CD14-positive monocyte (primary cell): ENCODE data around the gene PPP1R10. TPM values are rescaled to one million over a fixed set of nuclear protein-coding genes. Genes with fewer than 3 reads are reported as not detected.
A peak's percentile ranks its signal among the peaks of the same experiment; 100 is the strongest.

Experiments
- DNase-seq, 3 donors: peaks; one replicate each; pipeline ENCODE4 v3.0.0-alpha.2; 2011 to 2022
- H2AFZ ChIP-seq: 2 replicates; pipeline ENCODE4 v1.6.0; 2012; ENCODE audit warnings: mild to moderate bottlenecking, low read depth, low read length, inconsistent platforms; ENCODE audit not compliant: insufficient read depth, poor library complexity, severe bottlenecking
- H3K27ac ChIP-seq, 2 donors: 1 replicate in 1 of 2; 2 replicates in 1 of 2; pipeline ENCODE4 v1.5.1; 2012 to 2013; ENCODE audit warnings: low read length in 2 of 2, control low read depth in 1 of 2, inconsistent platforms in 1 of 2, low read depth in 1 of 2, mild to moderate bottlenecking in 1 of 2
- H3K27me3 ChIP-seq, 2 donors: one replicate each; pipeline versions ENCODE4 v1.6.0 to v1.6.1; 2011 to 2013; ENCODE audit warnings: low read length in 2 of 2; ENCODE audit not compliant: control insufficient read depth in 2 of 2, insufficient read depth in 2 of 2
- H3K36me3 ChIP-seq, 2 donors: replicated peaks in 1 of 2; 1 replicate in 1 of 2; 2 replicates in 1 of 2; pipeline versions ENCODE4 v1.5.1 to v1.6.1; 2012 to 2013; ENCODE audit warnings: low read length in 2 of 2, control low read depth in 1 of 2, inconsistent platforms in 1 of 2, mild to moderate bottlenecking in 1 of 2; ENCODE audit not compliant: insufficient read depth in 2 of 2, control insufficient read depth in 1 of 2
- H3K4me1 ChIP-seq, 2 donors: 1 replicate in 1 of 2; 2 replicates in 1 of 2; pipeline versions ENCODE4 v1.5.1 to v1.6.1; 2012 to 2013; ENCODE audit warnings: low read length in 2 of 2, control low read depth in 1 of 2, inconsistent platforms in 1 of 2, mild to moderate bottlenecking in 1 of 2, moderate library complexity in 1 of 2; ENCODE audit not compliant: insufficient read depth in 2 of 2, control insufficient read depth in 1 of 2
- H3K4me2 ChIP-seq: replicated peaks from 2 replicates; pipeline ENCODE3; 2012; ENCODE audit warnings: low read length, moderate library complexity, mild to moderate bottlenecking; ENCODE audit not compliant: poor library complexity, severe bottlenecking; ENCODE audit errors: extremely low read depth
- H3K4me3 ChIP-seq, 3 experiments: fragments of 200-600 bp in 1 of 3; sonication (generic) in 1 of 3; replicated peaks in 1 of 3; 1 replicate in 2 of 3; 2 replicates in 1 of 3; pipeline ENCODE4 v1.5.1; 2011 to 2013; ENCODE audit warnings: low read length in 3 of 3, mild to moderate bottlenecking in 3 of 3, control low read depth in 2 of 3, low read depth in 2 of 3, inconsistent platforms in 1 of 3, moderate library complexity in 1 of 3
- H3K79me2 ChIP-seq: 2 replicates; pipeline ENCODE4 v1.6.0; 2012; ENCODE audit warnings: mild to moderate bottlenecking, control low read depth, inconsistent platforms, low read length, moderate library complexity; ENCODE audit not compliant: insufficient read depth
- H3K9ac ChIP-seq: 2 replicates; pipeline ENCODE4 v1.6.0; 2017; ENCODE audit warnings: low read length, mild to moderate bottlenecking; ENCODE audit not compliant: insufficient read depth, poor library complexity, severe bottlenecking
- H3K9me3 ChIP-seq, 2 donors: replicated peaks in 1 of 2; 1 replicate in 1 of 2; 2 replicates in 1 of 2; pipeline versions ENCODE4 v1.5.1 to v1.6.1; 2012 to 2013; ENCODE audit warnings: low read length in 2 of 2, control low read depth in 1 of 2; ENCODE audit not compliant: control insufficient read depth in 1 of 2, insufficient read depth in 1 of 2
- H4K20me1 ChIP-seq: 2 replicates; pipeline ENCODE4 v1.6.0; 2012; ENCODE audit warnings: mild to moderate bottlenecking, low read length, control low read depth, moderate library complexity; ENCODE audit not compliant: insufficient read depth
- H3K27ac Mint-ChIP-seq, 7 donors: one replicate each; pipeline ENCODE4 v1.8.0; 2020; ENCODE audit warnings: mild to moderate bottlenecking in 7 of 7, mixed read lengths in 7 of 7, moderate library complexity in 6 of 7, inconsistent platforms in 2 of 7
- H3K27me3 Mint-ChIP-seq, 3 donors: one replicate each; pipeline ENCODE4 v1.8.0; 2021 to 2022; ENCODE audit warnings: low read depth in 3 of 3, mild to moderate bottlenecking in 3 of 3, mixed read lengths in 3 of 3, moderate library complexity in 3 of 3, inconsistent platforms in 1 of 3
- H3K36me3 Mint-ChIP-seq, 2 donors: one replicate each; pipeline ENCODE4 v1.8.0; 2020; ENCODE audit warnings: mixed read lengths in 2 of 2, inconsistent platforms in 1 of 2, mild to moderate bottlenecking in 1 of 2
- H3K4me1 Mint-ChIP-seq: one replicate; pipeline ENCODE4 v1.8.0; 2020; ENCODE audit warnings: mild to moderate bottlenecking, mixed read lengths
- H3K4me3 Mint-ChIP-seq, 2 donors: one replicate each; pipeline ENCODE4 v1.8.0; 2020; ENCODE audit warnings: mild to moderate bottlenecking in 2 of 2, mixed read lengths in 2 of 2, moderate library complexity in 1 of 2
- H3K9me3 Mint-ChIP-seq, 7 donors: one replicate each; pipeline ENCODE4 v1.8.0; 2020 to 2022; ENCODE audit warnings: mixed read lengths in 7 of 7, mild to moderate bottlenecking in 6 of 7, moderate library complexity in 6 of 7, inconsistent platforms in 2 of 7
- WGBS: methylation state at CpG from one replicate; pipeline ENCODE4 v1.1.5; 2013; ENCODE audit warnings: missing lambda C conversion rate; ENCODE audit not compliant: insufficient coverage; 5-methylcytosine and 5-hydroxymethylcytosine counted together
- intact Hi-C, 2 donors: fragments of 100-400 bp; cut with micrococcal nuclease; formaldehyde crosslinking; loops; one replicate each; pipeline versions ENCODE4 v1.15.0 to v1.15.1; 2023
- polyA plus RNA-seq, 3 donors: library from polyadenylated mRNA; depleted of rRNA in 1 of 3; unstranded in 2 of 3; stranded (reverse) in 1 of 3; fragments of 300-500 nt in 2 of 3; fragments of >200 nt in 1 of 3; fragmentation: Illumina TruSeq in 2 of 3; gene quantifications; 1 replicate in 2 of 3; 2 replicates in 1 of 3; pipeline ENCODE4 v1.2.3, GENCODE V29; 2012 to 2021
- TF ChIP-seq, protein P1 (sequence below): fragments of 200-600 bp; IDR thresholded peaks from one replicate; pipeline ENCODE4 v1.8.0; 2022; ENCODE audit warnings: antibody characterized with exemption, mild to moderate bottlenecking

PPP1R10 gene
- polyA plus RNA-seq, 3 donors: 9.5 to 18.3 (median 16.4) TPM

- Histone ChIP-seq H3K9me3 (no peaks in the 10 kb centered on the region), H2AFZ (peak within 1 kb of the TSS; percentile 67), H3K4me2 (peak within 1 kb of the TSS; percentile 85), H3K36me3 (peaks cover 19 to 32% of the 10 kb centered on the region in 2 donors), H3K9ac (peak within 1 kb of the TSS; percentile 83), H3K4me3 (peak within 1 kb of the TSS; percentile 73 to 93 (median 93)), H3K27me3 (no peaks in the 10 kb centered on the region), H4K20me1 (peaks cover 4% of the 10 kb centered on the region), H3K79me2 (peaks cover 37% of the 10 kb centered on the region), H3K4me1 (peaks cover 20 to 28% of the 10 kb centered on the region in 2 donors), H3K27ac (peak within 1 kb of the TSS; percentile 92 to 93)
- Mint-ChIP-seq H3K36me3 (peaks cover 40 to 41% of the 10 kb centered on the region in 2 donors), H3K4me1 (peaks cover 19% of the 10 kb centered on the region), H3K27ac (peak within 1 kb of the TSS; percentile 95 to 100 (median 99)), H3K27me3 (peaks cover 0 to 6% (median 4%) of the 10 kb centered on the region in 3 donors), H3K9me3 (peaks cover 0 to 1% (median 0%) of the 10 kb centered on the region in 7 donors), H3K4me3 (peak within 1 kb of the TSS; percentile 95)
- intact Hi-C loops: loop anchor here (2.0 kb wide), 2 partner anchors 15 to 61 kb away; partner anchors contain the start of genes ABCF1 (in 2 of the 2), MRPS18B (in 2 of the 2) and PPP1R10 (in 2 of the 2)
- WGBS: under 1% methylated on average over 60 of the region's 71 CpGs
- DNase-seq: peak; percentile 88 to 96 (median 94)
- TF ChIP-seq, protein P1, sequence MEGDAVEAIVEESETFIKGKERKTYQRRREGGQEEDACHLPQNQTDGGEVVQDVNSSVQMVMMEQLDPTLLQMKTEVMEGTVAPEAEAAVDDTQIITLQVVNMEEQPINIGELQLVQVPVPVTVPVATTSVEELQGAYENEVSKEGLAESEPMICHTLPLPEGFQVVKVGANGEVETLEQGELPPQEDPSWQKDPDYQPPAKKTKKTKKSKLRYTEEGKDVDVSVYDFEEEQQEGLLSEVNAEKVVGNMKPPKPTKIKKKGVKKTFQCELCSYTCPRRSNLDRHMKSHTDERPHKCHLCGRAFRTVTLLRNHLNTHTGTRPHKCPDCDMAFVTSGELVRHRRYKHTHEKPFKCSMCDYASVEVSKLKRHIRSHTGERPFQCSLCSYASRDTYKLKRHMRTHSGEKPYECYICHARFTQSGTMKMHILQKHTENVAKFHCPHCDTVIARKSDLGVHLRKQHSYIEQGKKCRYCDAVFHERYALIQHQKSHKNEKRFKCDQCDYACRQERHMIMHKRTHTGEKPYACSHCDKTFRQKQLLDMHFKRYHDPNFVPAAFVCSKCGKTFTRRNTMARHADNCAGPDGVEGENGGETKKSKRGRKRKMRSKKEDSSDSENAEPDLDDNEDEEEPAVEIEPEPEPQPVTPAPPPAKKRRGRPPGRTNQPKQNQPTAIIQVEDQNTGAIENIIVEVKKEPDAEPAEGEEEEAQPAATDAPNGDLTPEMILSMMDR: no peak
Measured at GRCh38 chr6:30556066-30556905, 60.8 kb downstream of the PPP1R10 start, which contains the start of gene GNL1. GNL1 (minus strand) TSS chr6:30556489; CDS start chr6:30556203, 286 bp downstream.

- H3K4me1 Mint-ChIP-seq: peaks cover 19% of the 10 kb centered on the region
- WGBS: 0% methylated on average over 5 of the region's 15 CpGs
- Histone ChIP-seq H3K4me3 (peak overlapping the region; percentile 73 to 93 (median 93)), H4K20me1 (peaks cover 4% of the 10 kb centered on the region), H3K9ac (peak overlapping the region; percentile 83), H3K4me1 (peaks cover 20 to 28% of the 10 kb centered on the region in 2 donors), H3K9me3 (no peaks in the 10 kb centered on the region), H3K4me2 (peak overlapping the region; percentile 85), H3K79me2 (peaks cover 37% of the 10 kb centered on the region), H3K27me3 (no peaks in the 10 kb centered on the region), H3K27ac (peak overlapping the region; percentile 92 to 93), H3K36me3 (peaks cover 24 to 35% of the 10 kb centered on the region in 2 donors), H2AFZ (peak overlapping the region; percentile 67)
- H3K4me3 Mint-ChIP-seq: peak overlapping the region; percentile 95
- intact Hi-C loops: loop anchor here (2.0 kb wide), 2 partner anchors 15 to 61 kb away; partner anchors contain the start of genes ABCF1 (in 2 of the 2), MRPS18B (in 2 of the 2) and PPP1R10 (in 2 of the 2)
- H3K27ac Mint-ChIP-seq: peak overlapping the region; percentile 95 to 100 (median 99)
- H3K27me3 Mint-ChIP-seq: peaks cover 0 to 6% (median 4%) of the 10 kb centered on the region in 3 donors
- H3K9me3 Mint-ChIP-seq: peaks cover 0 to 1% (median 0%) of the 10 kb centered on the region in 7 donors
- H3K36me3 Mint-ChIP-seq: peaks cover 44 to 46% of the 10 kb centered on the region in 2 donors
- TF ChIP-seq, protein P1: no peak
- DNase-seq: no peak
Measured at GRCh38 chr6:30555816-30556065, 61.3 kb downstream of the PPP1R10 start.
